Endometrial microvascular endothelial cells (primary cell): ENCODE measurements around the gene NPFFR2. TPM values are rescaled to one million over a fixed set of nuclear protein-coding genes. Genes with fewer than 3 reads are reported as not detected.
"Not testable (repeated sequence)": the region's sequence is repeated elsewhere in the genome, so short reads cannot be mapped to it uniquely, and the experiment has no call there.

ENCODE experiments used
- in situ Hi-C: cut with HindIII; loops from 2 replicates; pipeline ENCODE4 v1.10.0; 2017; ENCODE audit warnings: low sequenced_read_pairs, low pct_unique_long_range_greater_than_20kb; ENCODE audit errors: inconsistent ontology term
- total RNA-seq: library from RNA; depleted of rRNA; stranded (reverse); fragments of >200 nt; gene quantifications from one replicate; pipeline ENCODE4 v1.2.3, GENCODE V29; 2015; ENCODE audit errors: inconsistent ontology term

Gene NPFFR2
- total RNA-seq, 1 donor from 2014 or later, result 1.3 TPM

DNA sequence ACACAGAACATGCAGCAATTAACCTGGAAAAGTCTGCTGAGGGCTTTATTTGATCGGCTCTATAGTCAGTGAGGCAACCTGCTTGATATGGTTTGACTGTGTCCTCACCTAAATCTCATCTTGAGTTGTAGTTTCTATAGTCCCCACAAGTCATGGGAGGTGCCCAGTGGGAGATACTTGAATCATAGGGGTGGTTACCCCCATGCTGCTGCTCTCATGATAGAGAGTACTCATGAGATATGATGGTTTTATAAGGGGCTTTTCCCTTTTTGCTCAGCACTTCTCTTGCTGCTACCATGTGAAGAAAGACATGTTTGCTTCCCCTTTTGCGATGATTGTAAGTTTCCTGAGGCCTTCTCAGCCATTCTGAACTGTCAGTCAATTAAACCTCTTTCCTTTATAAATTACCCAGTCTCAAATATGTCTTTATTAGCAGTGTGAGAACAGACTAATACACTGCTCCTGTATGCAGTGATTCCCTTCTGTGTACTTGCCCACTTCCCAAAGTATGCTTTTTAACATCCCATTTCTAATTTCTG is 78.2 kb downstream of the NPFFR2 start:
- in situ Hi-C loops, result no loop called here

DNA sequence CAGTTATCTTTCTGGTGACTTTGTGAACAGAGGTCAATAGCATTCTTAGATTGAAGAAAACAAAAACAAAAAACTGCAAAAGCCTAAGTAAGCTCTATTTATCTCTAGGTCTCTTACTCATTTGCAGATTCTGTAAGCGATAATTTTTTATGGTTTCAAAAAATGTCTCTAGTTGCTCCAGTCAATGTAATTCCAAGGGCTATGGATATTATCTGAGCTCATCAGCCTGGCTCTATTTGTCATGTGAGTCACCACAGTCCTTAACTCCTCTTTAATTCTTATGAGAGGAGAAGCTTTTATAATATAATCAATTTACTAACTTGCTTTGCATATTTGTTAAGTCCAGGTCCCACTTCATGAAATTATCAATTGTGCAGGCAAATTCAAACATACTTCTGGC is 79.1 kb downstream of the NPFFR2 start:
- in situ Hi-C loops, result no loop called here

DNA sequence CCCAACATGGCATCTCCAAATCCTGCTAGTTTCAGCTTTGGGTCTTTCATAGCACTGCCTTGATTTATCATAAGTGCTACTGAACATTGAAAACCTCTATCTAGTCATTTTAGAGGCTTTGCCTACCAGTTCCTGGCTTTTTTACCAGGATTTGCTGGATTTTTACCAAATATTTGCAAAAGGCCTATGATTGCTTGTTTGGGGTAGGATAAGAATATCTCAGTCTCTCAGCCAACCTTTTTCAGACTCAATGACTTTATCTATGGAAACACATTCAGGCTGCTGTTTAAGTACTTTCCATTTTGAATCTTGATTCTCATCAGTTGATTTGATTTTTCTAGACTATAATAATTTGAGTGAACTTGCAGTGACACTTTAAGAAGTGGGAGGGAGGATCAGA is 80.1 kb downstream of the NPFFR2 start:
- in situ Hi-C loops, result no loop called here

DNA sequence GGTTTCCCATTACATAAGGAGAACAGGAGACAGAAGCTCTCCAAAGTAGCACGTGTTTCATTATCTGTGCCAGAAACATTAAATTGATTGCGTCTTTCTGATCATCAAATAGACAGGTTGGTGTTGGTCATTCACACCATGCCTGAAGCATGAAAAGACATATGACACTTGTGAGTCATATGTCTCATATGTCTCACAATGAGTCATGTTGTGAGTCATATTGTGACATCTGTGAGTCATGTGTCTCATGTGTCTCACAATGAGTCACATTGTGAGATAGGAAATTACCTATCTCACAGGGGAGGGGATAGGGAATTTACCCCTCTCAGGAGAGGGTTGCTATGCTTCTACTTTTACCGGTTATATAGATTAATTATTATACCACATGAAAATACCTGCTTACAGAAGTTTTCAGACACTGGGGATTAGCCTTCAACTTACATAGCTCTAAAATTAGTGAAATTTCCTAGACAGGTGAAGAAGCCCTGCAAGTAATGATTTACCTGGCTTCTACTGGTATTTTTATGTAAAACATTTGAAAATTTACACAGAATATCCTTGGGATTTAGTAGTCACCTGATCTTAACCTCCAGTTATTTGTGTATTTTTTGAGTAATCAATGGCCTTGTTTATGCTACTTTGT is 80.8 kb downstream of the NPFFR2 start:
- in situ Hi-C loops, result no loop called here

DNA sequence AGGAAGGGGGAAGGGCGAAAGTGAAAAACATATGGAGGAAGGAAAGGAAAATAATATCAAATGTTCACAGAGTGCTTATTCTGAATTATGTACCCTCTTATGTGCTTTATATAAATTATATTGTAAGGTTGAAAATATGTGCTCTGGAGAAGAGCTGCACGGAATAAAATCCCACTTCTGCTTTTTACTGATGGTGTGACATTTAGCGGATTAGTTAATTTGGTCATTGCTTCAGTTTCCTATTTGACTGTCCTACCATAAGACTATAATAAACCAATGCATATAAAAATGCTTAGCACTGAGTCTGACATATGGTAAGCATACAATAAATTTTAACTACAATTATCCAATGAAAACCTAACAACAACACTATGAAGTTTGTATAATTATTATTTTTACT is 86.2 kb downstream of the NPFFR2 start:
- in situ Hi-C loops, result no loop called here

DNA sequence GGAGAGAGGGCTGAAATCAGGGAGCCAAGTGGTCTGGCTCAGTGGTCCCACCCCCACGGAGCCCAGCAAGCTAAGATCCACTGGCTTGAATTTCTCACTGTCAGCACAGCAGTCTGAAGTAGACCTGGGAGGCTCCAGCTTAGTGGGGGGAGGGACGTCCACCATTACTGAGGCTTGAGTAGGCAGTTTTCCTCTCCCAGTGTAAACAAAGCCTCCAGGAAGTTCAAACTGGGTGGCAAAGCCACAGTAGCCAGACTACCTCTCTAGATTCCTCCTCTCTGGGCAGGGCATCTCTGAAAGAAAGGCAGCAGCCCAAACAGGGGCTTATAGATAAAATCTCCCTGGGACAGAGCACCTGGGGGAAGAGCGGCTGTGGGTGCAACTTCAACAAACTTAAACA is 88.1 kb downstream of the NPFFR2 start:
- in situ Hi-C loops, result no loop called here

DNA sequence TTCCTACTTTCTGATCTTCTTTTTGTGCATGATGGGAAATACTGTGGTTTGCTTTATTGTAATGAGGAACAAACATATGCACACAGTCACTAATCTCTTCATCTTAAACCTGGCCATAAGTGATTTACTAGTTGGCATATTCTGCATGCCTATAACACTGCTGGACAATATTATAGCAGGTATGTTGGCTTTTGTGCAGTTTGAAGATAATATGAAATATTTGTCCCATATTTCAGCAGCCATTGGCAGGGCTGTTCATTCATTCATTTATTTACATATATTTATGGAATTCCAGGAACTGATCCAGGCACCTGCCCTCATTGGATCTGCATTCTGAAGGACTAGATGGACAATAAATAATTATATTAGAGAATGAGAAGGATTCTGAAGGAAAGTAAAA is 96.9 kb downstream of the NPFFR2 start:
- in situ Hi-C loops, result no loop called here

DNA sequence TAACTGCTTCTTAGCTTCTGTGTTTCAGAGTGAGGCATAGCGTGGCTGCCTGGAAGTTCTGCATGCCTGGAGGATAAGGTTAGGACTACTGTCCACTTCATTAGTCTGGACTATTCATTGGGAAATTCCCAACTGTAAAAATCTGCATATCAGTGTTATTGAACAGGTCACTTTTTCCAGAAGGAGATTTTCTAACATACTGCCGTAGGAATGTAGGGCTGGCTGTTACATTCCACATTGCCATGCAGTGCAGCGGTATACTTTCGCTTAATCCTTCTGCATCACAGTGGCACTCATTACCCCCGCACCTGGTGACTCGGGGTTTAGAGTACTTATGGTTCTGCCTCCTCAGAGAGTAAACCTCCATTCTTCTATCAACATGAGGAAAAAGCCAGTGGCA is 104.6 kb downstream of the NPFFR2 start:
- in situ Hi-C loops, result no loop called here

DNA sequence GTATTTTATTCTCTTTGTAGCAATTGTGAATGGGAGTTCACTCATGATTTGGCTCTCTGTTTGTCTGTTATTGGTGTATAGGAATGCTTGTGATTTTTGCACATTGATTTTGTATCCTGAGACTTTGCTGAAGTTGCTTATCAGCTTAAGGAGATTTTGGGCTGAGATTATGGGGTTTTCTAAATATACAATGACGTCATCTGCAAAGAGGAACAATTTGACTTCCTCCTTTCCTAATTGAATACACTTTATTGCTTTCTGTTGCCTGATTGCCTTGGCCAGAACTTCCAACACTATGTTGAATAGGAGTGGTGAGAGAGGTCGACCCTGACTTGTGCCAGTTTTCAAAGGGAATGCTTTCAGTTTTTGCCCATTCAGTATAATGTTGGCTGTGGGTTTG is 108.2 kb downstream of the NPFFR2 start:
- in situ Hi-C loops, result not testable (repeated sequence)

DNA sequence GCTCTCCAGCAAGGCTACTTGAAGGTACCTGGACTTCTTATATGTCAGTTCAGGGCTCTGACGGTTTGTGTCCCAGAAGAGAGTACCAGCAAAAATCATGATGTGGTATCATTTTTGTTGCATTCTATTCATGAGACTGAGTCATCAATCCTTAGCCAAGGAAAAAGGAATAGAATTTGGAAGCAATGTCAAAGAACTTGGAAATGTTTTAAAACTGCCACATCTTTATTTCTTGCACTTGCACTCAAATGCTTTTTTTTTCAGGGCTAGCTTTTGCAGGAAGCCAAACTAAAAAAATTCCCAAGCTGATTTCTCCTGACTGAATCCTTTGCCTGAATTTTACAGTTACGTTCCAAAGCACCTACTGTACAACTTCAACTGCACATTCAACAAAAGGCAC is 112.4 kb downstream of the NPFFR2 start:
- in situ Hi-C loops, result no loop called here

DNA sequence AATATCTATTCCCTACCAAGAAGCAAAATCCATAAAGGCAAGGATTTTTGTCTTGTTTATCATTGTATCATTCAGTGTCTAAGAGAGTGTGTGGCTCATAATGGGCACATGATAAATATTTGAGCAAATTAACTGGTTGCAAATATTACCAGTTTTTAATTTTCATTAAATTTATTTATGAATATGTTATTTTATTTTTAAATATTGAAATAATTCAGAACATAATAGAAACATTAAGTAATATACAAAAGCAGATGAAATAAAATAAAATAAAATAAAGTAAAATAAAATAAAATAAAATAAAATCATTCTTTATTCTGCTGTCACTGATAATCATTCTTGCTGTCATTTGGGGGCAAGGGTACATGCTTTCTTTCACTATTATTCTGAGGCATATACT is 120.9 kb downstream of the NPFFR2 start:
- in situ Hi-C loops, result no loop called here

DNA sequence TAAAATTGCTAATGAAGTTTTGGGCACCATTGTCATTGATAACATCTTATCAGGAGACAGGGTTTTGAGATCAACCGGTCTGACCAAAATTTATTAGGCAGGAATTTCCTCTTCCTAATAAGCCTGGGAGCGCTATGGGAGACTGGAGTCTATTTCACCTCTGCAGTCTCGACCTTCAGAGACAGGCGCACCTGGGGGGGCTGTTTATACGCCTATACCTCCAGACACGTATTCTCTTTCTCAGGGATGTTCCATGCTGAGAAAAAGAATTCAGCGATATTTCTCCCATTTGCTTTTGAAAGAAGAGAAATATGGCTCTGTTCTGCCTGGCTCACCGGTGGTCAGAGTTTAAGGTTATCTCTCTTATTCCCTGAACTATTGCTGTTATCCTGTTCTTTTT is 121.8 kb downstream of the NPFFR2 start:
- in situ Hi-C loops, result not testable (repeated sequence)

DNA sequence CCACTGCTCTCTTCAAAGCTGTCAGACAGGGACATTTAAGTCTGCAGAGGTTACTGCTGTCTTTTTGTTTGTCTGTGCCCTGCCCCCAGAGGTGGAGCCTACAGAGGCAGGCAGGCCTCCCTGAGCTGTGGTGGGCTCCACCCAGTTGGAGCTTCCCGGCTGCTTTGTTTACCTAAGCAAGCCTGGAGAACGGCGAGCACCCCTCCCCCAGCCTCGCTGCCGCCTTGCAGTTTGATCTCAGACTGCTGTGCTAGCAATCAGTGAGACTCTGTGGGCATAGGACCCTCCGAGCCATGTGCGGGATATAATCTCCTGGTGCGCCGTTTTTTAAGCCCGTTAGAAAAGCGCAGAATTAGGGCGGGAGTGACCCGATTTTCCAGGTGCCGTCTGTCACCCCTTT is 137.5 kb downstream of the NPFFR2 start:
- in situ Hi-C loops, result not testable (repeated sequence)

DNA sequence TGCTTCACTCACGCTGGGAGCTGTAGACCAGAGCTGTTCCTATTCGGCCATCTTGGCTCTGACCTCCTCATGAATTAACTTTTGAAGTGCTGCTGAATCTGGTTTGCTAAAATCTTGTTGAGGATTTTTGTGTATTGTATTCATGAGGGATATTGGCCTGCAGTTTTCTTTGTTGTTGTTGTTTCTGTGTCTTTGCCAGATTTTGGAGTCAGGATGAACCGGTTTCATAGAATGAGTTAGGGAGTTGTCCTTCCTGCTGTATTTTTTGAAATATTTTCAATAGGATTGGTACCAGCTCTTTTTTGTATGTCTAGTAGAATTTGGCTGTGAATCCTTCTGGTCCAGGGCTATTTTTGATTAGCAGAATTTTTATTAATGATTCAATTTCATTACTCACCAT is 138.1 kb downstream of the NPFFR2 start:
- in situ Hi-C loops, result no loop called here

DNA sequence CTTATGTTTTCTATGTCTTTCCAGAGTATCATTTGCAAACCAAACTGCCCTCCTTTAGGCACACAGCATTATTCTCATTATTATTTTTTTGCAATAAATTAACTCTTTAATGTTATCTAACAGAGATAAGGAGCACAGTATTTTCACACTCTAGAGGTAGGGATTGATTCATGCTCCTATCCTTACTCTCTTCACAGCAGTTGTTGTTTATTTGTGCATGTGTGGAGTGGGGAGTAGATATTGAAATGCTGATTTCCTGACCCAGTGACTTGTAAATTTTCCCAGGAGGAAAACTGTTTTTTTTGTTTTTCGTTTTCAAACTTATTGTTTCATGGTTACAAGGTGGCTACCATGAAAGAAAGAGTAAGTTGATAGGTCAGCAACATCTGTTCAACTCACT is 140.0 kb downstream of the NPFFR2 start:
- in situ Hi-C loops, result no loop called here

DNA sequence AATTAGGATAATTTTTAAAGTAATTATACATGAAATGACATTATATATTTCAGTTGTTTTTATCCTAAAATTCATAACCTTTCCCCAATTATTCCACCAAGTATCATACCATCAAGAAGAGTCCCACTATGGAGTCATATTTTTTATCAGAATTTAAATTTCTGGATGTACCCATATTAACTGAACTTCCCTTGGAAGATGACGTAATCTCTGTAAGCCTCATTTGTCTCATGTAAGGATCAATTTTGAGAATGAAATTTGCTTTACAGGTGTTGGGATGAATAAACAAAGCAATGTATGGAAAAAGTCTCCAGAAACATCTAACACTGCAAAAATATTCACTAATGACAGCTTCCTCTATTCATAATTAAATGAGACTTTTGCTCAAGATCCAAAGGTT is 147.5 kb downstream of the NPFFR2 start:
- in situ Hi-C loops, result no loop called here

DNA sequence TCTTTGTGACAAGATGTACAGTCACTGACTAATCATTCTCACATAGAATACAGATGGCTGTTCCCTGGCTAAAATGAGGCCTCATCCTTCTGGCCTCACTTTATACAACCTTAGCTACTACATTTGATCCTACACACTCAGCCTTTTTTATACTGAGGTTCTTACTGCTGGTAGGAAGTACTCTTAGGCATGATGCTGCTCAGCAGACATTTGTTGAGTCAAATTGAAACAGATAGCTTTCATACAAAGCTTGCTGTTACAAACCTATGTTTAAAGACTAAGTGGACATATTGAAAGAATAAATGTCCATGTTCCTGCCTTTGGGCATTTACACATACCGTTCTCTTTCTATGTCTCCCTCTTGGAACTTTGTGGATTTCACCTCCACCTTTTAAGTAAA is 154.9 kb downstream of the NPFFR2 start:
- in situ Hi-C loops, result no loop called here

DNA sequence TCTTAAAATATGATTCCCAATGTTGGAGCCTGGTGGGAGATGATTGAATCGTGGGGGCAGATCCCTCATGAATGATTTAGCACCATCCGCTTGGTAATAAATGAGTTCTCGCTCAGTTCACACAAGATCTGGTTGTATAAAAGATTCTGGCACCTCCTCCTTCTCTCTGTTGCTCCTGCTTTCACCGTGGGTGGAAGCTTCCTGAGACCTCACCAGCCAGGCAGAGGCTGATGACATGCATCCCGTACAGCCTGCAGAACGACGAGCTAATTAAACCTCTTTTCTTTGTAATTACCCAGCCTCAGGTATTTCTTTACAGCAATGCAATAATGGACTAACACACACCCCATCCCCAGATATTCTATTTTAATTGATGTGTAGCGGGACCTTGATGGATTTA is 162.2 kb downstream of the NPFFR2 start:
- in situ Hi-C loops, result no loop called here

DNA sequence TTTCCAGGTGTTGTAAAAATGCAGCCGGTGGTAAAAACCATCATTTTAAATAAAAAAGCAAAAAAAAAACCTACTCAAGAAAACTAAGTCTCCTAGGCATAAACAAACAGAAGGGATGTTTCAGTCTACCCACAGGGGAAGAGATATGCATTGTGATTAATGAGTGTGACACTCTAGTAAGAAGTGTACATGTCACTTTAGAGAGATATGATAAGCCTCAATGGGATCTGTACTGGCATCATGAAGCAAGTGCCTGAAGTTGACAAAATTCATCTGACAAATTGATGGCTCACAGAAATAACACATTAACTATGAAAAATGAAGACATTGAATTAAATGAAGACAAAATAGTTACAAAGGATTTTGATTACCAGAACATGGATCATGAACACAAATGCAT is 162.7 kb downstream of the NPFFR2 start:
- in situ Hi-C loops, result no loop called here
